GM10847 (cell line): ENCODE results near the gene OAS3.

Experiments
- POLR2A ChIP-seq: IDR thresholded peaks from 2 replicates; pipeline ENCODE4 v1.6.1; 2011; ENCODE audit not compliant: insufficient read length; ENCODE audit errors: extremely low read depth

OAS3 gene

GRCh38 chr12:112967858-112968257 lies 29.6 kb downstream of the OAS3 start:
- TF ChIP-seq POLR2A, result no peak

GRCh38 chr12:112969547-112970306 lies 31.5 kb downstream of the OAS3 start:
- TF ChIP-seq POLR2A, result no peak

GRCh38 chr12:112970391-112970790 lies 32.1 kb downstream of the OAS3 start:
- TF ChIP-seq POLR2A, result no peak

DNA sequence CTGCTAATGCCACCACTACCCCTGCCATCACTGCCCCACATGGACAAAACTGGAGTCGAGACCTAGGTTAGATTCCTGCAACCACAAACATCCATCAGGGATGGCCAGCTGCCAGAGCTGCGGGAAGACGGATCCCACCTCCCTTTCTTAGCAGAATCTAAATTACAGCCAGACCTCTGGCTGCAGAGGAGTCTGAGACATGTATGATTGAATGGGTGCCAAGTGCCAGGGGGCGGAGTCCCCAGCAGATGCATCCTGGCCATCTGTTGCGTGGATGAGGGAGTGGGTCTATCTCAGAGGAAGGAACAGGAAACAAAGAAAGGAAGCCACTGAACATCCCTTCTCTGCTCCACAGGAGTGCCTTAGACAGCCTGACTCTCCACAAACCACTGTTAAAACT lies 33.0 kb downstream of the OAS3 start:
- no peak for TF ChIP-seq POLR2A

DNA sequence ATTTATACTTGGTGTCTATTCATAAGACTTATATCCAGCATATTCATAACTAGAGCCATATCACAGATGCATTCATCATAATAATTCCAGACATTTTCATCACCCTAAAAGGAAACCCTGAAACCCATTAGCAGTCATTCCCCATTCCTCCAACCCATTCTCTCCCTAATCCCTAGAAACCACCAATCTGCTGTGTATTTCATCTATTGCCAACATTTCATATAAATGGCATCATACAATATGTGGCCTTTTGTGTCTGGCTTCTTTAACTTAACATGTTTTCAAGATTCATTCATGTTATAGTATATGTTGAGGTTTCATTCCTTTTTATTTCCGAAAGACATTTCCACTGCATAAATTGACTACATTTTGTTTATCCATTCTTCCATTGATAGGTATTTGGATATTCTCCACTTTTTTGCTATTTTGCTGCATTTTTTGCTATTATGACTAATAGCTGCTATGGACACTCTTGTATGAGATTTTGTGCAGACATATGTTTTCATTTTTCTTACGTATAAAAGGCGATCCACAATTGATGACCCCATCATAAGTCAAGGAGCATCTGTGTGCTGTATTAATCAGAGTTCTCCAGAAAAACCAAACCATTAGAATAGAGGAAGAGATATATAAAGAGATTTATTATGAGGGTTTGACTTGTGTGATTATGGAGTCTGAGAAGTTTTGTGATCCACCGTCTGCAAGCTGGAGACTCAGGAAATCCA lies 34.9 kb downstream of the OAS3 start:
- no peak for TF ChIP-seq POLR2A

- no peak for TF ChIP-seq POLR2A
Observed at GRCh38 chr12:112973818-112974231, 35.6 kb downstream of the OAS3 start.

DNA sequence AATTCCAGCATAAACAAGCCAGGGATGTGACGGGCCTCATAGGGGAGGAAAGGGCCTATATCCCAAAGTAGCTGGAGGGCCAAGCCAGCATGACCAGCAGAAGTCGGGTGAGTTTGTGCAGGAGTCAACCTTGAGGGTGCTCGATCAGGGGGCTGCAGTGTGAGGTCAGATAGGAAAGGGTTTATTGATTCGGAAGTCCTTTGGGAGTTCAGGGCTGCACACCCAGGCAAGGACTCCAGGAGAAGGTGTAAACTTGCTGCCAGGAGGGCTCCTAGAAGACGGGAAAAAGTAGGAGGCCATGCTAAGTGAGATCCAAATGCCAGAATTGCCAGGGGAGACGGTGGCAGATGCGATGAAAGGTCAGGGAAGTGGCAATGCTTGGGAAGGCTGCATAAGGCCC lies 36.6 kb downstream of the OAS3 start:
- no peak for TF ChIP-seq POLR2A

DNA sequence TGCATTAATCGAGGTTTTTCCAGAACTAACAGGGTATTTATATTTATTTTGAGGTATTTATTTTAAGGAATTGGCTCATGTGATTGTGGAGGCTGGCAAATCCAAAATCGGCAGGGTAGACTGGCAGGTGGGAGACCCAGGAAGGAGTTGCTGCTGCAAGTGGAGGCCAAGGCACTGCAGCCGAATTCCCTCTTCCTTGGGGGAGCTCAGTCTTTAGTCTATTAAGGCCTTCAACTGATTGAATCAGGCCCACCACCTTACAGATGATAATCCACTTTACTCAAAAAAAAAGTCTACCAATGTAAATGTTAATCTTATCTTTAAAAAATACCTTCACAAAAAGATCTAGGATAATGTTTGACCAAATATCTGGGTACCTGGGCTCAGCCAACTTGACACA lies 38.9 kb downstream of the OAS3 start:
- TF ChIP-seq POLR2A, result no peak

DNA sequence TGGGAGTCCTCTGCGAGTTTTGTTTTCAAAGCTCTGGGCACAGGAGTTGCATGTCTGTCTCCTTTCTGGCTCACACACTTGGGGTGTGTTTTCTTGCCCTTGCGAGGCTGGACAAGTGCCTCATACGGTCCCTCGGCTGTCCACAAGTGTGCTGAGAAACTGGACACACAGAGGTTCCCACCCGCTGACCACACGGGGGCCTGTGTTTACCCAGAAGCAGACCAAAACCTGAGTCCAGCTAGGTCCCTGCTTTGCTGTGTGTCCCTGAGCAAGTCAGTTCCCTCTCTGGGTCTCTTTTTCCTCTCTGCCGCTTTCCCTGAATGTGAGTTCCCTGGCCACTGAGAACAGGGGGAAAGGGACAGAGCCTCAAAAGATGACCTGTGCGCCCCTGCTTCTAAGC lies 39.4 kb downstream of the OAS3 start:
- TF ChIP-seq POLR2A, result no peak

- peak; percentile 48 for TF ChIP-seq POLR2A
Observed at GRCh38 chr12:112978163-112979040, 40.1 kb downstream of the OAS3 start, which contains the start of gene OAS2. TSS of gene OAS2 (plus strand) at chr12:112978519. CDS start at chr12:112978609, 90 bp downstream.

DNA sequence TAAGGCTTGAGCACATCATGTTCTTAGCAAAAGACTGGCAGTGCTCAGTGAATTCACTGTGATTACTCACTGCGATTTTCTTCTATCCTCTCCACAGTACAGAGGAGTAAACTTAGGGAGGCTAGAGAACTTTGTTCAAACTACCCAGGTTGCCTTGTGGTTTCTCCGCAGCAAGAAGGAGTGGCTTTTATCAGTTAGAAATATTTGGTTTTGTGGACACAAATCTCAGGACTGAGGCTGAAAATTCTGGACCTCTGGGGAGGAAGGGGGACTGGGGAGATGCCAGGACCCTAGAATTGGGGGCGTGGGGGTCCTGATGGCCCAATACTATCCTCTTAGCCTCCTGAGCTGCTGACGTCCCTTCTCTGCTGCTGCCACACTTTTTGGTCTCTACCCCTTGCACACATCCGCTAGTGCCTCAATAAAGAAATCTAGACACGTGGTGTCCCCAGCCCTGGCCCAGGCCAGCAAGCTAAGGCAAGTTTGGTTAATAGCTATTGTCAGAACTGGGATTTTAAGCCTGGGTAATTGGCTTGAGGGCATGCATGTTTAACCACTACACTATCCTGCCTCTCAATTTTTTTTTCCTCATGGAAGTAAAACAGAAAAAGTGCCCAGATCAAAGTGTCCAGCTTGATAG lies 40.9 kb downstream of the OAS3 start:
- peak; percentile 53 for TF ChIP-seq POLR2A

- TF ChIP-seq POLR2A, result no peak
Observed at GRCh38 chr12:112980491-112981158, 42.4 kb downstream of the OAS3 start.

GRCh38 chr12:112985642-112986290 lies 47.5 kb downstream of the OAS3 start:
- no peak for TF ChIP-seq POLR2A

- no peak for TF ChIP-seq POLR2A
Observed at GRCh38 chr12:112986291-112986800, 48.1 kb downstream of the OAS3 start.
